Measurements from ENCODE around the gene PRSS56. TPM values are rescaled to one million over a fixed set of nuclear protein-coding genes. Genes with fewer than 3 reads are reported as not detected.
A peak's percentile ranks its signal among the peaks of the same experiment; 100 is the strongest.

The PRSS56 gene
- total RNA-seq, 1 donor from 2014 or later, result not detected

GRCh38 chr2:232486558-232487384 is 33.4 kb upstream of the PRSS56 start:
- no peak overlapping the region for H3K27ac Mint-ChIP-seq
- Histone ChIP-seq H3K27me3 (peaks cover 86% of the 10 kb centered on the region), H3F3A (ENCODE audit: low read depth) (peaks cover 18% of the 10 kb centered on the region), H3K4me1 (peaks cover 34% of the 10 kb centered on the region), H3K4me3 (peak overlapping the region; percentile 61), H3K79me2 (ENCODE audit: low read depth) (no peaks in the 10 kb centered on the region), H3K9ac (no peak overlapping the region), H3K9me3 (ENCODE audit: low read depth) (no peaks in the 10 kb centered on the region), H3K36me3 (no peaks in the 10 kb centered on the region), H3K4me2 (peak overlapping the region; percentile 92), H3K27ac (no peak overlapping the region), H2AFZ (replicated peaks) (peak overlapping the region; percentile 92), H4K20me1 (ENCODE audit: low read depth) (peaks cover 43% of the 10 kb centered on the region)
- H3K4me1 Mint-ChIP-seq, result peaks cover 16% of the 10 kb centered on the region
- peaks cover 59% of the 10 kb centered on the region for H3K27me3 Mint-ChIP-seq (ENCODE audit: insufficient read depth, low read depth)
- H3K36me3 Mint-ChIP-seq, result no peaks in the 10 kb centered on the region
- no peak for DNase-seq (ENCODE audit: low spot score)
- peak overlapping the region; percentile 77 for H3K4me3 Mint-ChIP-seq
- TF ChIP-seq EZH2 (IDR thresholded peaks at IDR 0.05), result peak; percentile 83
- peak; percentile 79 for TF ChIP-seq EZH2phosphoT487 (IDR thresholded peaks at IDR 0.05)
- TF ChIP-seq, protein P1, sequence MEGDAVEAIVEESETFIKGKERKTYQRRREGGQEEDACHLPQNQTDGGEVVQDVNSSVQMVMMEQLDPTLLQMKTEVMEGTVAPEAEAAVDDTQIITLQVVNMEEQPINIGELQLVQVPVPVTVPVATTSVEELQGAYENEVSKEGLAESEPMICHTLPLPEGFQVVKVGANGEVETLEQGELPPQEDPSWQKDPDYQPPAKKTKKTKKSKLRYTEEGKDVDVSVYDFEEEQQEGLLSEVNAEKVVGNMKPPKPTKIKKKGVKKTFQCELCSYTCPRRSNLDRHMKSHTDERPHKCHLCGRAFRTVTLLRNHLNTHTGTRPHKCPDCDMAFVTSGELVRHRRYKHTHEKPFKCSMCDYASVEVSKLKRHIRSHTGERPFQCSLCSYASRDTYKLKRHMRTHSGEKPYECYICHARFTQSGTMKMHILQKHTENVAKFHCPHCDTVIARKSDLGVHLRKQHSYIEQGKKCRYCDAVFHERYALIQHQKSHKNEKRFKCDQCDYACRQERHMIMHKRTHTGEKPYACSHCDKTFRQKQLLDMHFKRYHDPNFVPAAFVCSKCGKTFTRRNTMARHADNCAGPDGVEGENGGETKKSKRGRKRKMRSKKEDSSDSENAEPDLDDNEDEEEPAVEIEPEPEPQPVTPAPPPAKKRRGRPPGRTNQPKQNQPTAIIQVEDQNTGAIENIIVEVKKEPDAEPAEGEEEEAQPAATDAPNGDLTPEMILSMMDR (IDR thresholded peaks at IDR 0.05), result no peak
- peaks cover 2% of the 10 kb centered on the region for H3K9me3 Mint-ChIP-seq

GRCh38 chr2:232487385-232488096 is 32.6 kb upstream of the PRSS56 start, which contains the start of gene ECEL1:
TSS of gene ECEL1 (minus strand) at chr2:232487834. CDS start at chr2:232486653, 1,181 bp downstream.
- Histone ChIP-seq H3K27ac (no peak within 1 kb of the TSS), H2AFZ (replicated peaks) (peak within 1 kb of the TSS; percentile 92), H3K9ac (no peak within 1 kb of the TSS), H4K20me1 (ENCODE audit: low read depth) (peaks cover 43% of the 10 kb centered on the region), H3K9me3 (ENCODE audit: low read depth) (no peaks in the 10 kb centered on the region), H3K79me2 (ENCODE audit: low read depth) (no peaks in the 10 kb centered on the region), H3K4me3 (peak within 1 kb of the TSS; percentile 61), H3K4me2 (peak within 1 kb of the TSS; percentile 92), H3K36me3 (no peaks in the 10 kb centered on the region), H3F3A (ENCODE audit: low read depth) (peaks cover 18% of the 10 kb centered on the region), H3K4me1 (peaks cover 34% of the 10 kb centered on the region), H3K27me3 (peaks cover 80% of the 10 kb centered on the region)
- H3K4me1 Mint-ChIP-seq, result peaks cover 16% of the 10 kb centered on the region
- peaks cover 2% of the 10 kb centered on the region for H3K9me3 Mint-ChIP-seq
- no peaks in the 10 kb centered on the region for H3K36me3 Mint-ChIP-seq
- H3K4me3 Mint-ChIP-seq, result peak within 1 kb of the TSS; percentile 77
- TF ChIP-seq EZH2 (IDR thresholded peaks at IDR 0.05) (peak; percentile 66), EZH2phosphoT487 (IDR thresholded peaks at IDR 0.05) (no peak)
- TF ChIP-seq, protein P1 (IDR thresholded peaks at IDR 0.05), result no peak
- peak; percentile 78 for DNase-seq (ENCODE audit: low spot score)
- H3K27me3 Mint-ChIP-seq (ENCODE audit: insufficient read depth, low read depth), result peaks cover 62% of the 10 kb centered on the region
- no peak within 1 kb of the TSS for H3K27ac Mint-ChIP-seq

- H3K4me1 ChIP-seq, result peaks cover 34% of the 10 kb centered on the region
- H3K9ac ChIP-seq, result no peak overlapping the region
- H3K27ac ChIP-seq, result no peak overlapping the region
- peaks cover 57% of the 10 kb centered on the region for H3K27me3 Mint-ChIP-seq (ENCODE audit: insufficient read depth, low read depth)
- peaks cover 18% of the 10 kb centered on the region for H3F3A ChIP-seq (ENCODE audit: low read depth)
- no peak overlapping the region for H3K27ac Mint-ChIP-seq
- peak overlapping the region; percentile 61 for H3K4me3 ChIP-seq
- H3K36me3 Mint-ChIP-seq, result no peaks in the 10 kb centered on the region
- H3K9me3 Mint-ChIP-seq, result peaks cover 2% of the 10 kb centered on the region
- H3K4me3 Mint-ChIP-seq, result peak overlapping the region; percentile 76
- TF ChIP-seq, protein P1 (IDR thresholded peaks at IDR 0.05), result peak; percentile 41
- TF ChIP-seq EZH2phosphoT487 (IDR thresholded peaks at IDR 0.05) (no peak), EZH2 (IDR thresholded peaks at IDR 0.05) (peak; percentile 10)
- peaks cover 73% of the 10 kb centered on the region for H3K27me3 ChIP-seq
- H3K4me2 ChIP-seq, result peak overlapping the region; percentile 92
- H3K36me3 ChIP-seq, result no peaks in the 10 kb centered on the region
- H3K79me2 ChIP-seq (ENCODE audit: low read depth), result no peaks in the 10 kb centered on the region
- peaks cover 43% of the 10 kb centered on the region for H4K20me1 ChIP-seq (ENCODE audit: low read depth)
- peaks cover 16% of the 10 kb centered on the region for H3K4me1 Mint-ChIP-seq
- H2AFZ ChIP-seq (replicated peaks), result peak overlapping the region; percentile 72
- DNase-seq (ENCODE audit: low spot score), result peak; percentile 70
- no peaks in the 10 kb centered on the region for H3K9me3 ChIP-seq (ENCODE audit: low read depth)
Measured at GRCh38 chr2:232488097-232488711, 32.0 kb upstream of the PRSS56 start.
